Neuronal stem cell (in vitro differentiated cells): Measurements from ENCODE around the gene ANGPTL7.

Experiments
- DNase-seq: peaks from one replicate; pipeline ENCODE4 v3.0.0-alpha.2; 2013; ENCODE audit warnings: low spot score
- H2AFZ ChIP-seq: one replicate; pipeline ENCODE4 v1.6.1; 2013; ENCODE audit warnings: mild to moderate bottlenecking, low read length, inconsistent platforms
- H2AK5ac ChIP-seq: 2 replicates; pipeline ENCODE4 v1.6.1; 2013; ENCODE audit warnings: low read depth, mild to moderate bottlenecking, inconsistent platforms, low read length, moderate library complexity, mixed read lengths
- H2BK120ac ChIP-seq: 2 replicates; pipeline ENCODE4 v1.6.1; 2013; ENCODE audit warnings: low read depth, mild to moderate bottlenecking, inconsistent platforms, low read length, moderate library complexity, mixed read lengths
- H2BK12ac ChIP-seq: one replicate; pipeline ENCODE4 v1.6.1; 2013; ENCODE audit warnings: low read length, inconsistent platforms
- H2BK15ac ChIP-seq: 2 replicates; pipeline ENCODE4 v1.6.1; 2013; ENCODE audit warnings: mild to moderate bottlenecking, low read length, inconsistent platforms, mixed read lengths
- H2BK5ac ChIP-seq: one replicate; pipeline ENCODE4 v1.6.1; 2013; ENCODE audit warnings: inconsistent platforms, mild to moderate bottlenecking, low read length, moderate library complexity
- H3K14ac ChIP-seq: one replicate; pipeline ENCODE4 v1.6.1; 2013; ENCODE audit warnings: low read length, inconsistent platforms
- H3K18ac ChIP-seq: 2 replicates; pipeline ENCODE4 v1.6.1; 2013; ENCODE audit warnings: low read length, inconsistent platforms
- H3K23ac ChIP-seq: 2 replicates; pipeline ENCODE4 v1.6.1; 2013; ENCODE audit warnings: low read depth, mild to moderate bottlenecking, mixed read lengths, low read length, inconsistent platforms; ENCODE audit not compliant: poor library complexity
- H3K27ac ChIP-seq: replicated peaks from 3 replicates; pipeline ENCODE4 v1.5.1; 2013; ENCODE audit warnings: low read length, inconsistent platforms
- H3K27me3 ChIP-seq, 3 experiments: 2 replicates each; pipeline ENCODE4 v1.6.1; 2013; ENCODE audit warnings: low read length in 3 of 3, mild to moderate bottlenecking in 2 of 3, inconsistent platforms in 1 of 3, low read depth in 1 of 3, mixed read lengths in 1 of 3, moderate library complexity in 1 of 3; ENCODE audit not compliant: control insufficient read depth in 3 of 3, insufficient read depth in 3 of 3
- H3K36me3 ChIP-seq, 2 donors: replicated peaks in 1 of 2; 2 replicates each; pipeline ENCODE4 v1.6.1; 2013; ENCODE audit warnings: low read length in 2 of 2; ENCODE audit not compliant: control insufficient read depth in 2 of 2, insufficient read depth in 2 of 2
- H3K4ac ChIP-seq: 2 replicates; pipeline ENCODE4 v1.6.1; 2013; ENCODE audit warnings: inconsistent platforms, mild to moderate bottlenecking, low read length, moderate library complexity
- H3K4me1 ChIP-seq, 2 donors: 1 replicate in 1 of 2; 2 replicates in 1 of 2; pipeline ENCODE4 v1.6.1; 2013; ENCODE audit warnings: low read length in 2 of 2, low read depth in 1 of 2; ENCODE audit not compliant: control insufficient read depth in 2 of 2, insufficient read depth in 1 of 2
- H3K4me2 ChIP-seq: one replicate; pipeline ENCODE4 v1.6.1; 2013; ENCODE audit warnings: mild to moderate bottlenecking, low read length, inconsistent platforms; ENCODE audit not compliant: insufficient read depth, poor library complexity, severe bottlenecking
- H3K4me3 ChIP-seq, 2 donors: 2 replicates each; pipeline ENCODE4 v1.5.1; 2013; ENCODE audit warnings: low read length in 2 of 2, mild to moderate bottlenecking in 2 of 2, inconsistent platforms in 1 of 2, moderate library complexity in 1 of 2
- H3K79me1 ChIP-seq: one replicate; pipeline ENCODE4 v1.6.1; 2013; ENCODE audit warnings: low read depth, mild to moderate bottlenecking, inconsistent platforms, low read length, moderate library complexity
- H3K9ac ChIP-seq: one replicate; pipeline ENCODE4 v1.6.1; 2013; ENCODE audit warnings: mild to moderate bottlenecking, low read depth, low read length, inconsistent platforms; ENCODE audit not compliant: poor library complexity
- H3K9me3 ChIP-seq, 2 donors: replicated peaks in 1 of 2; 2 replicates each; pipeline versions ENCODE3 to v1.6.1; 2013; ENCODE audit warnings: low read length in 2 of 2, mild to moderate bottlenecking in 2 of 2, inconsistent platforms in 1 of 2, low read depth in 1 of 2, mixed read lengths in 1 of 2, moderate library complexity in 1 of 2; ENCODE audit not compliant: control insufficient read depth in 2 of 2, insufficient read depth in 1 of 2
- H4K8ac ChIP-seq: one replicate; pipeline ENCODE4 v1.6.1; 2013; ENCODE audit warnings: low read depth, mild to moderate bottlenecking, inconsistent platforms, low read length, moderate library complexity
- H4K91ac ChIP-seq: one replicate; pipeline ENCODE4 v1.6.1; 2013; ENCODE audit warnings: low read length, low read depth, mild to moderate bottlenecking, inconsistent platforms; ENCODE audit not compliant: poor library complexity
- WGBS, 2 donors: extraction: QIAGEN DNeasy Blood & Tissue Kit; methylation state at CpG; one replicate each; pipeline ENCODE4 v1.1.7; 2013; ENCODE audit warnings: missing lambda C conversion rate in 2 of 2, mixed read lengths in 1 of 2; ENCODE audit not compliant: insufficient read length in 2 of 2, insufficient replicate concordance in 1 of 2; ENCODE audit errors: extremely low coverage in 2 of 2; 5-methylcytosine and 5-hydroxymethylcytosine counted together

ANGPTL7 gene

GRCh38 chr1:11193376-11193775 is 4.2 kb downstream of the ANGPTL7 start:
- H2BK12ac ChIP-seq, result no peak overlapping the region

DNA sequence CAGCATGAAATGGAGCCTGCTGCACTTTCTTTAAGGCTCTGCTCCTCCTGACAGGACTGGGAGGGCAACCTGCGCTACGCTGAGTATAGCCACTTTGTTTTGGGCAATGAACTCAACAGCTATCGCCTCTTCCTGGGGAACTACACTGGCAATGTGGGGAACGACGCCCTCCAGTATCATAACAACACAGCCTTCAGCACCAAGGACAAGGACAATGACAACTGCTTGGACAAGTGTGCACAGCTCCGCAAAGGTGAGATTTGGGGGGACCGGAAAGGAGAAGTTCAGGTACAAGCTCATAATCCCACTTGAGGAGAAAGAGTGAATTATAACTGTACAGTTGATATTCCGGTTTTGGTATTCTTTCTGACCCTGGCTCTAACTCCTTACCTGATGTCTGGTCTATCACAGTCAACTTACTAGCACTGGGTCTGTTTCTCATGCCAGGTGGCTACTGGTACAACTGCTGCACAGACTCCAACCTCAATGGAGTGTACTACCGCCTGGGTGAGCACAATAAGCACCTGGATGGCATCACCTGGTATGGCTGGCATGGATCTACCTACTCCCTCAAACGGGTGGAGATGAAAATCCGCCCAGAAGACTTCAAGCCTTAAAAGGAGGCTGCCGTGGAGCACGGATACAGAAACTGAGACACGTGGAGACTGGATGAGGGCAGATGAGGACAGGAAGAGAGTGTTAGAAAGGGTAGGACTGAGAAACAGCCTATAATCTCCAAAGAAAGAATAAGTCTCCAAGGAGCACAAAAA is 5.4 kb downstream of the ANGPTL7 start:
- no peak overlapping the region for H3K9ac ChIP-seq
- peaks cover 33 to 98% of the 10 kb centered on the region in 2 donors for H3K36me3 ChIP-seq
- WGBS, 2 donors, result no CpG with 5 or more reads among the region's 14 CpGs
- H4K91ac ChIP-seq, result no peak overlapping the region
- H3K4me2 ChIP-seq, result no peak overlapping the region
- no peak overlapping the region for H2AFZ ChIP-seq
- no peak overlapping the region for H3K23ac ChIP-seq
- H3K79me1 ChIP-seq, result peaks cover 2% of the 10 kb centered on the region
- no peak for DNase-seq
- H2AK5ac ChIP-seq, result no peak overlapping the region
- no peak overlapping the region for H4K8ac ChIP-seq
- no peak overlapping the region for H2BK15ac ChIP-seq
- no peak overlapping the region for H3K18ac ChIP-seq
- H3K27ac ChIP-seq, result no peak overlapping the region
- H2BK12ac ChIP-seq, result no peak overlapping the region
- no peak overlapping the region for H3K4ac ChIP-seq
- H3K14ac ChIP-seq, result no peak overlapping the region
- H3K27me3 ChIP-seq, result no peaks in the 10 kb centered on the region
- no peaks in the 10 kb centered on the region for H3K9me3 ChIP-seq
- no peak overlapping the region for H2BK5ac ChIP-seq
- H2BK120ac ChIP-seq, result no peak overlapping the region
- no peak overlapping the region for H3K4me3 ChIP-seq
- peaks cover 0 to 11% of the 10 kb centered on the region in 2 donors for H3K4me1 ChIP-seq

More at GRCh38 chr1:11193376-11193775, 4.2 kb downstream of the ANGPTL7 start:
- Histone ChIP-seq H4K91ac (no peak overlapping the region), H3K18ac (no peak overlapping the region), H2BK120ac (no peak overlapping the region), H4K8ac (no peak overlapping the region), H3K27ac (no peak overlapping the region), H3K4ac (no peak overlapping the region), H3K23ac (no peak overlapping the region), H3K4me3 (peak overlapping the region in 1 of 2 donors; percentile 18), H3K4me1 (peaks cover 0 to 12% of the 10 kb centered on the region in 2 donors), H2AFZ (no peak overlapping the region), H3K27me3 (no peaks in the 10 kb centered on the region), H3K14ac (no peak overlapping the region), H3K9ac (no peak overlapping the region), H3K79me1 (peaks cover 2% of the 10 kb centered on the region), H3K9me3 (no peaks in the 10 kb centered on the region), H3K4me2 (no peak overlapping the region), H2BK5ac (no peak overlapping the region), H2AK5ac (no peak overlapping the region), H2BK15ac (no peak overlapping the region), H3K36me3 (peaks cover 24 to 97% of the 10 kb centered on the region in 2 donors)
- WGBS, 2 donors, result no CpG with 5 or more reads among the region's 11 CpGs
- no peak for DNase-seq

DNA sequence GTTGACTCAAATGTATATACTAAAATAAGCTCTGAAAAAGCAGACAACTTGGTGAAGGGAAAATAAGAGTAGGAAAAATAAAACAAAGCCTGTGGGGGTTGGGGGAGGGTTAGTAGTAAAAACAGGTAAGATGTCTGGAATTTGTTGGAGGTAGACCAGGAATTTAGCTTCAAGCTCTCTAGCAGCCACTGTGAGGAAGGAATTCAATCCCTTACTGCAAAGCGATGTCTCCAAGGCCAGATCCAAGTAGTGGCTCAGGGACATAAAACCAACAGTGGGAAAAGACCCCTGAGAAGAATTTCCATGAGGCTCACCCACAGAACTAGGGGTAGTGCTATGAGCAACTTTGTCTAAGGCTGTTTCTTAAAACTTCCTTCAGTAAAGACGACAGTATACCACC is 7.8 kb downstream of the ANGPTL7 start:
- WGBS, 2 donors, result no CpG with 5 or more reads among the region's 2 CpGs
- Histone ChIP-seq H4K8ac (no peak overlapping the region), H3K4me1 (peaks cover 0 to 7% of the 10 kb centered on the region in 2 donors), H3K4ac (no peak overlapping the region), H3K36me3 (peaks cover 29 to 94% of the 10 kb centered on the region in 2 donors), H3K9ac (no peak overlapping the region), H3K18ac (no peak overlapping the region), H2AK5ac (no peak overlapping the region), H3K27ac (no peak overlapping the region), H3K4me2 (no peak overlapping the region), H2BK12ac (no peak overlapping the region), H2BK5ac (no peak overlapping the region), H3K27me3 (no peaks in the 10 kb centered on the region), H2AFZ (no peak overlapping the region), H3K9me3 (no peaks in the 10 kb centered on the region), H3K14ac (no peak overlapping the region), H3K23ac (no peak overlapping the region), H3K4me3 (no peak overlapping the region), H4K91ac (no peak overlapping the region), H2BK15ac (no peak overlapping the region), H2BK120ac (no peak overlapping the region), H3K79me1 (peaks cover 2% of the 10 kb centered on the region)
- no peak for DNase-seq

GRCh38 chr1:11197359-11197758 is 8.2 kb downstream of the ANGPTL7 start:
- H3K79me1 ChIP-seq, result peaks cover 2% of the 10 kb centered on the region
- no peak overlapping the region for H3K18ac ChIP-seq
- H4K91ac ChIP-seq, result no peak overlapping the region
- no peaks in the 10 kb centered on the region for H3K9me3 ChIP-seq
- H3K14ac ChIP-seq, result no peak overlapping the region
- H2BK15ac ChIP-seq, result no peak overlapping the region
- no peak overlapping the region for H3K4me3 ChIP-seq
- H2AK5ac ChIP-seq, result no peak overlapping the region
- H3K27ac ChIP-seq, result no peak overlapping the region
- no peaks in the 10 kb centered on the region for H3K27me3 ChIP-seq
- H2BK120ac ChIP-seq, result no peak overlapping the region
- H4K8ac ChIP-seq, result no peak overlapping the region
- WGBS, 2 donors, result no CpG with 5 or more reads among the region's 4 CpGs
- no peak overlapping the region for H3K9ac ChIP-seq
- peaks cover 0 to 7% of the 10 kb centered on the region in 2 donors for H3K4me1 ChIP-seq
- H3K4me2 ChIP-seq, result no peak overlapping the region
- no peak for DNase-seq
- no peak overlapping the region for H2BK5ac ChIP-seq
- H3K23ac ChIP-seq, result no peak overlapping the region
- H3K36me3 ChIP-seq, result peaks cover 26 to 95% of the 10 kb centered on the region in 2 donors
- H2BK12ac ChIP-seq, result no peak overlapping the region
- no peak overlapping the region for H2AFZ ChIP-seq
- no peak overlapping the region for H3K4ac ChIP-seq
